NCI-H2196 (cell line): ENCODE measurements around the gene MED31.
"Not testable (repeated sequence)": the region's sequence is repeated elsewhere in the genome, so short reads cannot be mapped to it uniquely, and the experiment has no call there.

Source experiments
- DNase-seq: peaks from one replicate; lab custom pipeline; 2025; ENCODE audit not compliant: unreplicated experiment; lab: John Stamatoyannopoulos, UW

The MED31 gene

GRCh38 chr17:6677946-6678345, 26.5 kb upstream of the MED31 start:
- DNase-seq = no peak

GRCh38 chr17:6677158-6677831, 25.9 kb upstream of the MED31 start:
- DNase-seq = no peak

- no peak for DNase-seq
Observed at GRCh38 chr17:6676802-6677157, 25.4 kb upstream of the MED31 start.

- no peak for DNase-seq
Observed at GRCh38 chr17:6675201-6675825, 23.9 kb upstream of the MED31 start.

- DNase-seq = no peak
Observed at GRCh38 chr17:6674586-6674985, 23.2 kb upstream of the MED31 start.

GRCh38 chr17:6671431-6671830, 20.0 kb upstream of the MED31 start:
- no peak for DNase-seq

GRCh38 chr17:6670999-6671398, 19.6 kb upstream of the MED31 start:
- DNase-seq = no peak

GRCh38 chr17:6670571-6670970, 19.2 kb upstream of the MED31 start:
- no peak for DNase-seq

GRCh38 chr17:6669479-6670212, 18.2 kb upstream of the MED31 start:
- no peak for DNase-seq

GRCh38 chr17:6668727-6669425, 17.5 kb upstream of the MED31 start:
- DNase-seq = no peak

- no peak for DNase-seq
Observed at GRCh38 chr17:6668219-6668618, 16.8 kb upstream of the MED31 start.

- no peak for DNase-seq
Observed at GRCh38 chr17:6667516-6667915, 16.1 kb upstream of the MED31 start.

GRCh38 chr17:6666557-6666956, 15.2 kb upstream of the MED31 start:
- DNase-seq = no peak

- DNase-seq = peak; percentile 50
Observed at GRCh38 chr17:6666077-6666521, 14.7 kb upstream of the MED31 start.

- not testable (repeated sequence) for DNase-seq
Observed at GRCh38 chr17:6663200-6663599, 11.8 kb upstream of the MED31 start.

GRCh38 chr17:6661464-6661848, 10.1 kb upstream of the MED31 start:
- no peak for DNase-seq

- no peak for DNase-seq
Observed at GRCh38 chr17:6660805-6661463, 9.5 kb upstream of the MED31 start.

- DNase-seq = no peak
Observed at GRCh38 chr17:6660101-6660500, 8.7 kb upstream of the MED31 start.

GRCh38 chr17:6658411-6658810, 7.0 kb upstream of the MED31 start:
- DNase-seq = not testable (repeated sequence)

- no peak for DNase-seq
Observed at GRCh38 chr17:6657633-6658287, 6.4 kb upstream of the MED31 start.
